ENCODE measurements around the gene MBNL1. TPM values are rescaled to one million over a fixed set of nuclear protein-coding genes. Genes with fewer than 3 reads are reported as not detected.

MBNL1 gene
- total RNA-seq, 1 donor, result 465 TPM

DNA sequence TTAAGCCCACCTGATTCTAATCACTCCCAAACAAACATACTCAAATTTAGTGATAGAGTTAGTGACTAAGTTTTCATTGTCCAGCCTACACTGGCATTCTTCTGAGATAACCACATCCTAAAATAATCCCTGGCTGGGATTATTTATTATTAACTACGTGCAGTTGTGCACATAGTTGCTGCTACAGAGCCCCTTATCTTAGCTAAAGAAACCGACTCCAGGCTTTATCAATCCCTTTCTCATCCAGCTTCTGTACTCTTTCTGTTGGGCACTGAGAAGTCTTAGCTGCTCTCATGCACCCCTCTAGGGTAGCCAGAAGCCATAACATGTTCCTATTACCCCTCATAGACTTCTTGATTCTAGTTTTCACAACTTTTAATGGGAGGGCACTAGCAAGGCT lies 208.7 kb downstream of the MBNL1 start:
- TF ChIP-seq, protein P1, sequence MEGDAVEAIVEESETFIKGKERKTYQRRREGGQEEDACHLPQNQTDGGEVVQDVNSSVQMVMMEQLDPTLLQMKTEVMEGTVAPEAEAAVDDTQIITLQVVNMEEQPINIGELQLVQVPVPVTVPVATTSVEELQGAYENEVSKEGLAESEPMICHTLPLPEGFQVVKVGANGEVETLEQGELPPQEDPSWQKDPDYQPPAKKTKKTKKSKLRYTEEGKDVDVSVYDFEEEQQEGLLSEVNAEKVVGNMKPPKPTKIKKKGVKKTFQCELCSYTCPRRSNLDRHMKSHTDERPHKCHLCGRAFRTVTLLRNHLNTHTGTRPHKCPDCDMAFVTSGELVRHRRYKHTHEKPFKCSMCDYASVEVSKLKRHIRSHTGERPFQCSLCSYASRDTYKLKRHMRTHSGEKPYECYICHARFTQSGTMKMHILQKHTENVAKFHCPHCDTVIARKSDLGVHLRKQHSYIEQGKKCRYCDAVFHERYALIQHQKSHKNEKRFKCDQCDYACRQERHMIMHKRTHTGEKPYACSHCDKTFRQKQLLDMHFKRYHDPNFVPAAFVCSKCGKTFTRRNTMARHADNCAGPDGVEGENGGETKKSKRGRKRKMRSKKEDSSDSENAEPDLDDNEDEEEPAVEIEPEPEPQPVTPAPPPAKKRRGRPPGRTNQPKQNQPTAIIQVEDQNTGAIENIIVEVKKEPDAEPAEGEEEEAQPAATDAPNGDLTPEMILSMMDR (IDR thresholded peaks at IDR 0.05; ENCODE audit: insufficient read depth, low read length), result no peak
- DNase-seq (ENCODE audit: low read depth), result peak; percentile 51
- H3K4me3 ChIP-seq (ENCODE audit: low read depth, low read length), result no peak overlapping the region

DNA sequence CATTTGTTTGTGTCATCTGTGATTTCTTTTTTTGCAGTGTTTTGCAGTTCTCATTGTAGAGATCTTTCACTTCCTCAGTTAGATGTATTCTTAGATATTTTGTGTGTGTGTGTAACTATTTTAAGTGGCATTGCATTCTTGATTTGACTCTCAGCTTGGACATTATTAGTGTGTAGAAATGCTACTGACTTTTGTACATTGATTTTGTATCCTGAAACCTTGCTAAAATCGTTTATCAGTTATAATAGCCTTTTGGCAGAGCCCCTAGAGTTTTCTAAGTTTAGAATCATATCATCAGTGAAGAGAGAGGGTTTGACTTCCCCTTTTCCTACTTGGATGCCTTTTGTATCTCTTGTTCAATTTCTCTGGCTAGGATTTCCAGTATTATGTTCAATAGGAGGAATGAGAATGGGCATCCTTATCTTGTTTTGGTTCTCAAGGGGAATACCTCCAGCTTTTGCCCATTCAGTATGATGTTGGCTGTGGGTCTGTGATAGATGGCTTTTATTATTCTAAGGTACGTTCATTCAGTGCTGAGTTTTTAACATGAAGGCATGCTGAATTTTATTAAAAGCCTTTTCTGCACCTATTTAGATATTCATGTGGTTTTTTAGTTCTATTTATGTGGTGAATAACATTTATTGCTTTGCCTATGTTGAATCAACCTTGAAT lies 211.7 kb downstream of the MBNL1 start:
- H3K4me3 ChIP-seq (ENCODE audit: low read depth, low read length), result no peak overlapping the region
- no peak for DNase-seq (ENCODE audit: low read depth)
- TF ChIP-seq, protein P1 (IDR thresholded peaks at IDR 0.05; ENCODE audit: insufficient read depth, low read length), result no peak

DNA sequence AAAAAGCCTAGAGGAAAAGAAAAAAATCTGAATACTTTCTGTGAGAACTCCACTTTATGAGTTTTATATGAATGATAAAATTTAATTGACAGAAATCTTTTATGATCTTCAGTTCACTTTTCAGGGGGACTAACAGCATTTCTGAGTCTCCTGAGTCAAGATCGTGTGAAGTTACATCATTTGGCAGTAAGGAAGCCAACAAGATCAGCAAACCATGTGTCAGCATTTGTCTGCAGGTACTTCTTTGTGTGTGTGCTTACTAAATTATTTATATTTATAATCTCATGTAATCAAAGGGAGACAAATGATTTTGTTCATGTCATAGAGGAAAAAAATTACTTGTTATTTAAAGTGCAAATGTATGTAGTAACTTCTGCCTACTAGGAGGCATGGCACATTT lies 217.6 kb downstream of the MBNL1 start:
- TF ChIP-seq, protein P1 (IDR thresholded peaks at IDR 0.05; ENCODE audit: insufficient read depth, low read length), result no peak
- DNase-seq (ENCODE audit: low read depth), result no peak
- no peak overlapping the region for H3K4me3 ChIP-seq (ENCODE audit: low read depth, low read length)

DNA sequence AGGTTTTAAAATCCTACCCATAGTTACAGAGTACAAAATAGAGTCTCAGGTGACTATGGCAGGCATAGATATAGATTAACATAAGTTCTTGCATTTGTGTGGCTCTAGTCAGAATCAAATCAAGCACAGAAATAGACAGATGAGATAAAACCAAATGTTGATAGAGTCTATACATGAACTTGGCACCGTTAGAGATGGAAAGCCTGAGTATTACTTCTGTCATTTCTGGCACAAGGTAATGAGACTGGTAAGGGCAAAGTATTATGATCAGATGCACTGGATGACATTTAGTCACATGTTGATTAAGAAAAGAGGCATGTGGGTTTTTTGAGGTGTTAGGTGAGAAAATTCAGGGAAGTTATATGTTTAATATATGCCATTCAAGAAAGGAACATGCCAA lies 219.7 kb downstream of the MBNL1 start:
- DNase-seq (ENCODE audit: low read depth), result no peak
- H3K4me3 ChIP-seq (ENCODE audit: low read depth, low read length), result no peak overlapping the region
- TF ChIP-seq, protein P1 (IDR thresholded peaks at IDR 0.05; ENCODE audit: insufficient read depth, low read length), result no peak

DNA sequence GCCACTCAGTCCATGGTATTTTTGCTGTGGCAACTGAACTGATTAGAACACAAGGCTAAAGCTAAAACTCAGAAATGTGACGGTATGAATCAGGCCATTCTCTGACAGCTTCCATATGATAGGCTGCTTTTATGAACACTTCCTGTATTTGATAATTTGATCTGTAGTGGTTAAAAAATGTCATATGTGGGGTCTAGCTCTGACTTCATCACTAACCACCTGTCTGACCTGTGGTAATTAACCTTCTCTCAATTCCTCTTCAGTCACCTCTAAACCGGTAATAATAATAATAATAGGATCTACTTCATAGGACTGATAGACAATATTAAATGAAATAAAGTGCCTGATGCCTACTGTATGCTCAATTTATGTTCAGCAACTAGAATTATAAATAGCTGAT lies 223.2 kb downstream of the MBNL1 start:
- DNase-seq (ENCODE audit: low read depth), result no peak
- no peak overlapping the region for H3K4me3 ChIP-seq (ENCODE audit: low read depth, low read length)
- TF ChIP-seq, protein P1 (IDR thresholded peaks at IDR 0.05; ENCODE audit: insufficient read depth, low read length), result no peak

DNA sequence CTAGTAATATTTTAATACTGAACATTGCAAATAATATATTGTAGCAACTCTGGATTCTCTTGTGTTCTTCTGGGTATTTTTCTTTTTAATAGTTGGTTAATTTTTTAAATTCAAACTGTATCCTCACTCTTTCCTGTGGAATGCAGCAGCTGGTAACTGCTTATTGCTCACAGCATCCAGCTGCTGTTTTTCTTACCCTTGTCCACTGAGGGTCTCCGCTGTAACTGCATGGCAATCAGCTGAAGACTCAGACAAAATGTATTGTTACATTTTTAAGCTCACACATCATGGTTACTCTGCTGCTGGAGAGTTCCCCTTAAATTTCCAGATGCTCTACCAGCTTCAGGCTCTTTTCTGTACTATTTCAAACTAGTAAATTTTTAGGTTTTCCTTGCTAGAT lies 227.6 kb downstream of the MBNL1 start:
- H3K4me3 ChIP-seq (ENCODE audit: low read depth, low read length), result no peak overlapping the region
- TF ChIP-seq, protein P1 (IDR thresholded peaks at IDR 0.05; ENCODE audit: insufficient read depth, low read length), result no peak
- DNase-seq (ENCODE audit: low read depth), result no peak

DNA sequence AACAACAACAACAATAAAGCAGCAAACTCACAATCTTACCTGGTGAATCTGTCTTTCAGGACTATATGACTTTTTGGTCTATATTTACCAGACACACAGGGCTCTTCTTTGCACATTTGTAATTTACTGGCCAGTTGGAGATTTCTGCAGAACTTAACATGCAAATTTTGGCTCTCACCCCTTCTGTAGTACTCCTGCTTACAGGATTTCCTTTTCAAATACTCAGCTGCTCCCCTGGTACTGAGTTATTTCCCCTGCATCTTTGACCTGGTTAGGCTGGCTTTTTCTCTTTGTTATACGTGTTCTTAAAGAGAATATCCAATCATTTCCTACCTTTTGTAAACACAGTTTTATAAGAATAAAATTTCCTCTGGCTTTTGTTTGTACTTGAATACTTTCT lies 228.0 kb downstream of the MBNL1 start:
- TF ChIP-seq, protein P1 (IDR thresholded peaks at IDR 0.05; ENCODE audit: insufficient read depth, low read length), result no peak
- no peak overlapping the region for H3K4me3 ChIP-seq (ENCODE audit: low read depth, low read length)
- no peak for DNase-seq (ENCODE audit: low read depth)

Data from fibroblast of the aortic adventitia (primary cell).